ENCODE measurements around the gene CFAP68. TPM values are rescaled to one million over a fixed set of nuclear protein-coding genes. Genes with fewer than 3 reads are reported as not detected.
A peak's percentile ranks its signal among the peaks of the same experiment; 100 is the strongest.

The CFAP68 gene
- total and polyA plus RNA-seq, 8 donors: 14.3 to 26.9 (median 20.4) TPM

DNA sequence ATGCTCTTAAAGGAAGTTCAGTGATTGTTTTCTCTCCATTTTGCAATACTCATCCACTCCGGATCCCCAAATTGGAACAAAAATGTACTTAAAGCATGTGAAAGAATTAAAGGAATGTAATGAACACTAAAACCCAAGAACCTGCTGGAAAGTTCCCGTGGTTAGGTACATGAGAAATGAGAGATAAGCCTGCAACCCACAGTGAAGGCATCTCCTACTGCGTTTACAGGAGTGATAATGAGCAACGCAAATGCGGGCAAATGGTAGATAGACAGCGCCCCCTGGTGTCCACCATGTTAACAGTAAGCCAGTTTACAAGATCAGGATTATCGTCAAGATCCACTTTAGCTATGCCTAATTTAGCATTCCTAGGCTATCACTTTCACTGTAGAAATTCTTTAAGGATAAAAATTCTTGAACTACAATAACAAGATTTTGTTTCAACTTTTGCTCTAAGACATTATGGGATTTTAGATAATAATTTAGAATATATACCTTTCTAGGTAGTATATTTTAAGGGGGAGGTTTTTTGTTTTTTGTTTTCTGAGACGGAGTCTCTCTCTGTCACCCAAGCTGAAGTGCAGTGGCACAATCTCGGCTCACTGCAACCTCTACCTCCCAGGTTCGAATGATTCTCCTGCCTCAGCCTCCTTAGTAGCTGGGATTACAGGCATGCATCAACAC is 37.8 kb upstream of the CFAP68 start:
- peak overlapping the region in 1 of 4 donors; percentile 8 for H3K27ac ChIP-seq
- no peaks in the 10 kb centered on the region for H3K9me3 ChIP-seq
- H3K27me3 ChIP-seq: no peaks in the 10 kb centered on the region
- intact Hi-C loops (cut with DNase I): loop anchor here in 2 of 3 donors (5.0 to 10.0 kb wide), 3 partner anchors 247 to 277 kb away; no protein-coding TSS in a partner anchor
- TF ChIP-seq, protein P1, sequence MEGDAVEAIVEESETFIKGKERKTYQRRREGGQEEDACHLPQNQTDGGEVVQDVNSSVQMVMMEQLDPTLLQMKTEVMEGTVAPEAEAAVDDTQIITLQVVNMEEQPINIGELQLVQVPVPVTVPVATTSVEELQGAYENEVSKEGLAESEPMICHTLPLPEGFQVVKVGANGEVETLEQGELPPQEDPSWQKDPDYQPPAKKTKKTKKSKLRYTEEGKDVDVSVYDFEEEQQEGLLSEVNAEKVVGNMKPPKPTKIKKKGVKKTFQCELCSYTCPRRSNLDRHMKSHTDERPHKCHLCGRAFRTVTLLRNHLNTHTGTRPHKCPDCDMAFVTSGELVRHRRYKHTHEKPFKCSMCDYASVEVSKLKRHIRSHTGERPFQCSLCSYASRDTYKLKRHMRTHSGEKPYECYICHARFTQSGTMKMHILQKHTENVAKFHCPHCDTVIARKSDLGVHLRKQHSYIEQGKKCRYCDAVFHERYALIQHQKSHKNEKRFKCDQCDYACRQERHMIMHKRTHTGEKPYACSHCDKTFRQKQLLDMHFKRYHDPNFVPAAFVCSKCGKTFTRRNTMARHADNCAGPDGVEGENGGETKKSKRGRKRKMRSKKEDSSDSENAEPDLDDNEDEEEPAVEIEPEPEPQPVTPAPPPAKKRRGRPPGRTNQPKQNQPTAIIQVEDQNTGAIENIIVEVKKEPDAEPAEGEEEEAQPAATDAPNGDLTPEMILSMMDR (IDR thresholded peaks at IDR 0.05): peak; percentile 74 to 87 (median 82)
- WGBS, 2 donors: 20 to 23% methylated on average over 10 of the region's 10 CpGs
- H3K4me1 ChIP-seq: no peaks in the 10 kb centered on the region
- FAIRE-seq: peak; percentile 83
- peaks cover 1 to 6% (median 3%) of the 10 kb centered on the region in 3 donors for H3K36me3 ChIP-seq
- ATAC-seq: peak; percentile 80 to 98 (median 96)
- H3K4me3 ChIP-seq: no peak overlapping the region
- DNase-seq: peak; percentile 65 to 92 (median 78)

DNA sequence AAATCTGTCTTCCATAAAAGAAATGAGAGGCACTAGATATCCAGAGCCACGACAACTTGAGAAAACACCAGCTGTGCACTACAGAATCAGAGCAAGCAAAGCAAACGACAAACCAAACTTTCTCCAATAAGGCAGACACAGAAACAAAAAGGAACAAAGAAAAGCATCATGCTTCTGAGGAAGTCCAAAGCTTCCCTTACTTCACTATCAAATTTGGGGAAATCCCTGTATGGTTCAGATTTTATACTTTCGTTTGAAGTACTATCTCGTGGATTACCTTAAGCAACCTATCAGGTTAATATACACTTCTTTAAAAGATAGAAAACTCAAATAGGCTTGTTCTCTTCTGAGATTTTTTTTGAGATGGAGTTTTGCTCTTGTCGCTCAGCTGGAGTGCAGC is 35.7 kb upstream of the CFAP68 start:
- no peak for DNase-seq
- intact Hi-C loops (cut with DNase I): loop anchor here in 2 of 3 donors (5.0 to 10.0 kb wide), 3 partner anchors 249 to 279 kb away; no protein-coding TSS in a partner anchor
- Histone ChIP-seq H3K4me1 (no peaks in the 10 kb centered on the region), H3K27ac (no peak overlapping the region), H3K4me3 (no peak overlapping the region), H3K27me3 (no peaks in the 10 kb centered on the region), H3K9me3 (no peaks in the 10 kb centered on the region), H3K36me3 (peaks cover 0 to 6% (median 0%) of the 10 kb centered on the region in 3 donors)
- WGBS, 2 donors: 64 to 67% methylated on average over 5 of the region's 5 CpGs
- TF ChIP-seq, protein P1 (IDR thresholded peaks at IDR 0.05): no peak
- ATAC-seq: no peak
- FAIRE-seq: no peak

DNA sequence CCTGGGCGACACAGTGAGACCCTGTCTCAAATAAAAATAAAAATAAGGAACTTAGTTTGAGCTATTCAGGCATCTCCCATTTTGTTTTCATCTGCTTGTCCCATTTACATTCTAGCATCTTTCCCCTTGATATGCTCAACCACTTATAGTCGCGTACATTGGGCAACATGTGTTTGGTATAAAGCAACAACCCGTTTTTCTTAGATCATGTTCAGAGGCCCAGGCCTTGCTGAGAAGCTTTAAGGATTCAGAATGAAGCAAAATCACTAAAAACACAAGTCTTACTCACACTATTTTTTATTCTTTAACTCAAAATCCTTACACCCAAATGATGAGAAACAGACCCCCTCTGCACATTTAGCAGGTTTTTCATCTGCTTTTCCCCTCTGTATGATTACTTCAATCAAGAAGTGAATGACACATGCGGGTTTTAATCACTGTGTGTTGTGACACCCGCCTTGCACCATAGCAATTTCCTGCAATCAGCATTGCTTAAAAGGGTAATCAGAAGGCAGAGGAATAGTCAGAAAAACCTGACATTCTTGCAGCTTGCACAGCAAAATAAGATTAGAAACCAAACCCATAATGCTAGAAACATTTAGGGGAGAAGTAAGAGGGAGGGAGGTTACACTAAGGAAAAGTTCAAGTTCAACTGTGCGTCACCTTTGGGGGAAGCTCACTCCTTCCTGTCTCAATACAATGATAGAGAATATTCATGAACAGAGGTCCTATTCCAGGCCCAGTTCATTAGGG is 33.9 kb upstream of the CFAP68 start:
- TF ChIP-seq, protein P1 (IDR thresholded peaks at IDR 0.05): no peak
- intact Hi-C loops (cut with DNase I): loop anchor here in 1 of 3 donors (10.0 kb wide), 2 partner anchors 251 to 281 kb away; no protein-coding TSS in a partner anchor
- Histone ChIP-seq H3K27ac (no peak overlapping the region), H3K27me3 (no peaks in the 10 kb centered on the region), H3K9me3 (no peaks in the 10 kb centered on the region), H3K4me1 (no peaks in the 10 kb centered on the region), H3K4me3 (no peak overlapping the region), H3K36me3 (peaks cover 0 to 6% (median 6%) of the 10 kb centered on the region in 3 donors)
- ATAC-seq (peak in 1 of 4 donors; percentile 17), FAIRE-seq (no peak), DNase-seq (no peak)
- 85 to 90% methylated on average over 7 of the region's 7 CpGs for WGBS, 2 donors

DNA sequence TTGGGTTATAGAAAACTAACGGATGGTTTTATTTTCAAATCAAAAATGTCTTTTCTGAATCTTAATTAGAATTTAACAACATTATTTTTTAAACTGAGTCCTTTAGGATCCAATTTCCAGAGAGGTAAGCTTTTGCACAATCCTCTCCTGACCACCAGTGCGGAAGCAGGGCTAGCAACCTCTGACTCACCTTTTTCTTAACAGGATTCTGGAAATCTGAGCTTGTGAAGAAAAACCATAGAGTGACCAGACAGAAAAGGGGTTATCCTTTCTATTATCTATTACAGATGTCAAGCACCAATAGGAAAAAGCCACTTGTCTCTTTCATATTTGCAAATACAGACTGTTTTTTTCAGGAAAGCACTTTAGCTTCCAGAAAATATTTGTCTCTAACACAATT is 33.3 kb upstream of the CFAP68 start:
- intact Hi-C loops (cut with DNase I): loop anchor here in 1 of 3 donors (10.0 kb wide), 2 partner anchors 251 to 281 kb away; no protein-coding TSS in a partner anchor

More for the DNA sequence above, 33.3 kb upstream of the CFAP68 start:
- FAIRE-seq (no peak), DNase-seq (no peak), ATAC-seq (no peak)
- no peak overlapping the region for H3K27ac ChIP-seq
- H3K36me3 ChIP-seq: peaks cover 0 to 6% (median 6%) of the 10 kb centered on the region in 3 donors
- 88 to 93% methylated on average over 2 of the region's 2 CpGs for WGBS, 2 donors
- H3K27me3 ChIP-seq: no peaks in the 10 kb centered on the region
- H3K4me3 ChIP-seq: no peak overlapping the region
- H3K4me1 ChIP-seq: no peaks in the 10 kb centered on the region
- no peaks in the 10 kb centered on the region for H3K9me3 ChIP-seq
- TF ChIP-seq, protein P1 (IDR thresholded peaks at IDR 0.05): no peak

Measured in pancreas (tissue), 10 donors.